ENCODE results near the gene LDB2.

LDB2 gene

GRCh38 chr4:16687845-16688244 is 210.6 kb downstream of the LDB2 start:
- H3K4me1 ChIP-seq (ENCODE audit: control insufficient read depth, insufficient read depth, low read length, unreplicated experiment): peaks cover 36% of the 10 kb centered on the region
- H3K36me3 ChIP-seq (ENCODE audit: insufficient read depth, low read length): no peaks in the 10 kb centered on the region
- no peaks in the 10 kb centered on the region for H3K79me2 ChIP-seq (ENCODE audit: control insufficient read depth, insufficient read depth, low read length, unreplicated experiment)
- no peak overlapping the region for H2AFZ ChIP-seq (ENCODE audit: low read length, unreplicated experiment)
- H3K27me3 ChIP-seq (ENCODE audit: insufficient read depth, low read length): no peaks in the 10 kb centered on the region
- H3K4me3 ChIP-seq (ENCODE audit: low read depth, low read length): no peak overlapping the region
- no peak overlapping the region for H3K27ac ChIP-seq (ENCODE audit: low read depth, low read length)

DNA sequence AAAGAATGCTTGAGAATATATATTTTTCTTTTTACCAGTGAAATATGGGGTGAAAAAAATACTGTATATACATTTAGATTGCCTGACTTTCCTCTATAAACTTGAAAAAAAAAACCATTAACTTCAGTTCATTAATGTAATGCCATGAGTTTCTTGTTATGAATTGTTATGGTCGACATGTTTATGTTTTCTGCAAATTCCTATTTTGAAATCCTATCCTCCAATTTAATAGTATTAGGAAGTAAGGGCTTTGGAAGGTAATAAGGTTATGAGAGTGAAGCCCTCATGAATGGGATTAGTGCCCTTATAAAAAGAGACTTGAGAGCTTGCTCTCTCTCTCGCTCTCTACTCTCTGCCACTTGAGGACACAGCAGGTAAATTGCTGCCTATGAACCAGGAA is 211.4 kb downstream of the LDB2 start:
- Histone ChIP-seq H3K27me3 (ENCODE audit: insufficient read depth, low read length) (no peaks in the 10 kb centered on the region), H3K79me2 (ENCODE audit: control insufficient read depth, insufficient read depth, low read length, unreplicated experiment) (no peaks in the 10 kb centered on the region), H3K4me3 (ENCODE audit: low read depth, low read length) (no peak overlapping the region), H3K36me3 (ENCODE audit: insufficient read depth, low read length) (no peaks in the 10 kb centered on the region), H2AFZ (ENCODE audit: low read length, unreplicated experiment) (no peak overlapping the region), H3K4me1 (ENCODE audit: control insufficient read depth, insufficient read depth, low read length, unreplicated experiment) (peaks cover 36% of the 10 kb centered on the region), H3K27ac (ENCODE audit: low read depth, low read length) (peak overlapping the region; percentile 61)

- H3K4me3 ChIP-seq (ENCODE audit: low read depth, low read length): 0 out of 2 replicates have a peak overlapping the region, but pooled peaks have one; percentile 1
- no peaks in the 10 kb centered on the region for H3K27me3 ChIP-seq (ENCODE audit: insufficient read depth, low read length)
- H3K4me1 ChIP-seq (ENCODE audit: control insufficient read depth, insufficient read depth, low read length, unreplicated experiment): peaks cover 36% of the 10 kb centered on the region
- H3K27ac ChIP-seq (ENCODE audit: low read depth, low read length): peak overlapping the region; percentile 61
- no peaks in the 10 kb centered on the region for H3K79me2 ChIP-seq (ENCODE audit: control insufficient read depth, insufficient read depth, low read length, unreplicated experiment)
- peak overlapping the region; percentile 19 for H2AFZ ChIP-seq (ENCODE audit: low read length, unreplicated experiment)
- no peaks in the 10 kb centered on the region for H3K36me3 ChIP-seq (ENCODE audit: insufficient read depth, low read length)
These were observed 212.2 kb downstream of the LDB2 start for GRCh38 chr4:16686195-16686594.

- Histone ChIP-seq H3K27me3 (ENCODE audit: insufficient read depth, low read length) (no peaks in the 10 kb centered on the region), H3K36me3 (ENCODE audit: insufficient read depth, low read length) (no peaks in the 10 kb centered on the region)
These were observed 212.9 kb downstream of the LDB2 start for GRCh38 chr4:16685536-16685935.

DNA sequence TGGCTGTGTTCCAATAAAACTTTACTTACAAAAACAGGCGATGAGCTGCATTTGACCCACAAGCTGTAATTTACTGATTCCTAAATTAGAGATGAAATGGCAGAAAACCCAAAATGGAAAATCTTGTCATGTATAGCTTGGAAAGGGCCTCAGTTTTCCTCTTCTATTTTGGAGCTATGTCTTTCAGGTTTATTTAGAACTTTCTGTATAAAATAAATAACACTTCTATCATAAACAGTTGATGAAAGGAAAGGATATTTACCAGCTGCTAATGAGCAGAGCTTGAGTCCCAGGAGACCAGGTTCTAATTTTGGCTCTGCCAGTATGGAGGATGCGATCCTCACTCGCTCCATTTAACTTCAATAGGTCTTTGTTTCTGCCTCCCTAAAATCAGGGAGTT is 213.5 kb downstream of the LDB2 start:
- no peaks in the 10 kb centered on the region for H3K36me3 ChIP-seq (ENCODE audit: insufficient read depth, low read length)
- H3K79me2 ChIP-seq (ENCODE audit: control insufficient read depth, insufficient read depth, low read length, unreplicated experiment): no peaks in the 10 kb centered on the region
- peaks cover 36% of the 10 kb centered on the region for H3K4me1 ChIP-seq (ENCODE audit: control insufficient read depth, insufficient read depth, low read length, unreplicated experiment)
- no peaks in the 10 kb centered on the region for H3K27me3 ChIP-seq (ENCODE audit: insufficient read depth, low read length)
- no peak overlapping the region for H3K4me3 ChIP-seq (ENCODE audit: low read depth, low read length)
- peak overlapping the region; percentile 72; the same call in 1 of the 2 replicates for H3K27ac ChIP-seq (ENCODE audit: low read depth, low read length)
- H2AFZ ChIP-seq (ENCODE audit: low read length, unreplicated experiment): no peak overlapping the region

More at GRCh38 chr4:16685536-16685935, 212.9 kb downstream of the LDB2 start:
- peaks cover 36% of the 10 kb centered on the region for H3K4me1 ChIP-seq (ENCODE audit: control insufficient read depth, insufficient read depth, low read length, unreplicated experiment)
- peak overlapping the region; percentile 61 for H3K27ac ChIP-seq (ENCODE audit: low read depth, low read length)
- H3K79me2 ChIP-seq (ENCODE audit: control insufficient read depth, insufficient read depth, low read length, unreplicated experiment): no peaks in the 10 kb centered on the region
- no peak overlapping the region for H2AFZ ChIP-seq (ENCODE audit: low read length, unreplicated experiment)
- H3K4me3 ChIP-seq (ENCODE audit: low read depth, low read length): no peak overlapping the region

GRCh38 chr4:16684097-16684496 is 214.3 kb downstream of the LDB2 start:
- Histone ChIP-seq H2AFZ (ENCODE audit: low read length, unreplicated experiment) (peak overlapping the region; percentile 66), H3K4me3 (ENCODE audit: low read depth, low read length) (no peak overlapping the region), H3K36me3 (ENCODE audit: insufficient read depth, low read length) (no peaks in the 10 kb centered on the region), H3K27ac (ENCODE audit: low read depth, low read length) (peak overlapping the region; percentile 72), H3K79me2 (ENCODE audit: control insufficient read depth, insufficient read depth, low read length, unreplicated experiment) (no peaks in the 10 kb centered on the region), H3K27me3 (ENCODE audit: insufficient read depth, low read length) (no peaks in the 10 kb centered on the region), H3K4me1 (ENCODE audit: control insufficient read depth, insufficient read depth, low read length, unreplicated experiment) (peaks cover 36% of the 10 kb centered on the region)

GRCh38 chr4:16682975-16683374 is 215.5 kb downstream of the LDB2 start:
- H2AFZ ChIP-seq (ENCODE audit: low read length, unreplicated experiment): no peak overlapping the region
- peaks cover 36% of the 10 kb centered on the region for H3K4me1 ChIP-seq (ENCODE audit: control insufficient read depth, insufficient read depth, low read length, unreplicated experiment)
- H3K79me2 ChIP-seq (ENCODE audit: control insufficient read depth, insufficient read depth, low read length, unreplicated experiment): no peaks in the 10 kb centered on the region
- no peak overlapping the region for H3K27ac ChIP-seq (ENCODE audit: low read depth, low read length)
- H3K27me3 ChIP-seq (ENCODE audit: insufficient read depth, low read length): no peaks in the 10 kb centered on the region
- H3K36me3 ChIP-seq (ENCODE audit: insufficient read depth, low read length): no peaks in the 10 kb centered on the region
- H3K4me3 ChIP-seq (ENCODE audit: low read depth, low read length): no peak overlapping the region

DNA sequence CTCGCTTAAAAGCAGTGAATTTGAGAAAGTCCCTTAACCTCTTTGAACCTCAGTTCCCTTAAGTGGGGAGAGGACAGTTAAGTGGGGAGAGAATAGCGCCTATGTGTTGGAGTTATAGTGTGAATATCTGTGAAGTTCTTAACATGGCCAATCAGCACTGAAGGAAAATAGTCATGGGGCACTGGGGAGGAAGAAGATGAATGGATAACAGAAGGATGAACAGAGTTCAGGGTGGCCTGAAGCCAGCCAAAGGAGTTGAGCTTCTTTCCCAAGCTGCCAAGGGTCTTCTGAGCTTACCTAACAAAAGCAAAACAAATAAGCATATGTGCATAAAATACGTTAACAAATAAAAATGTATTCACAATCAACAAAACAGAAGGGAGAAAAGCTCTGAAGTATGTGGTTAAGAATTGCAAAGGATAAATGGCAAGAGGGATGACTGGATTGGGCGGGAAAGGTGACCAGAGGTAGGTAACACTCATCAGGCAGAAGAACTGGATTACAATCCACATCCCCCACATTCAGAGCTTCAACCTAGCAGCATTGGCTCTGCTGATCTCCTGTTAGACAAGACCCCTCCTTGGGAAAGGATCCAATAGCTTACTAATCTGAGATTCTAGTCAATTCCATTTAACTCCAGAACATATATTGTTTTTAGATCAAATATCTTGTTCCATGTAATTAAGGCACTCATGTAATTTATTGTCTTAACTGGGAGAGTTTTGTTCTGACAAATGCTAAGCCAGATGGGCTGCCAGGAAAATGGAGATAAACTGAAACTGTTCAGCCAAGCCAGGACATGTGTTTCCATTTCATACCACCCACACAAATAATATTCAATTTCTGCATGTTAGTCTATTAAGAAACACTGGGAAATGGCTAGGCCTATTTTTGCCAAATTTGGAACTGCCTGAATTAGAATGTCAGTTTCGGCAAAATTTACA is 221.2 kb downstream of the LDB2 start:
- no peak overlapping the region for H3K4me3 ChIP-seq (ENCODE audit: low read depth, low read length)
- H3K27ac ChIP-seq (ENCODE audit: low read depth, low read length): no peak overlapping the region
- H3K4me1 ChIP-seq (ENCODE audit: control insufficient read depth, insufficient read depth, low read length, unreplicated experiment): no peaks in the 10 kb centered on the region
- no peak overlapping the region for H2AFZ ChIP-seq (ENCODE audit: low read length, unreplicated experiment)
- no peaks in the 10 kb centered on the region for H3K79me2 ChIP-seq (ENCODE audit: control insufficient read depth, insufficient read depth, low read length, unreplicated experiment)
- H3K27me3 ChIP-seq (ENCODE audit: insufficient read depth, low read length): no peaks in the 10 kb centered on the region; the same call in 1 of the 2 replicates
- H3K36me3 ChIP-seq (ENCODE audit: insufficient read depth, low read length): no peaks in the 10 kb centered on the region

GRCh38 chr4:16676230-16676770 is 222.1 kb downstream of the LDB2 start:
- no peak overlapping the region for H3K27ac ChIP-seq (ENCODE audit: low read depth, low read length)
- H2AFZ ChIP-seq (ENCODE audit: low read length, unreplicated experiment): no peak overlapping the region
- H3K4me1 ChIP-seq (ENCODE audit: control insufficient read depth, insufficient read depth, low read length, unreplicated experiment): no peaks in the 10 kb centered on the region
- H3K4me3 ChIP-seq (ENCODE audit: low read depth, low read length): no peak overlapping the region
- H3K27me3 ChIP-seq (ENCODE audit: insufficient read depth, low read length): no peaks in the 10 kb centered on the region; the same call in 1 of the 2 replicates
- no peaks in the 10 kb centered on the region for H3K79me2 ChIP-seq (ENCODE audit: control insufficient read depth, insufficient read depth, low read length, unreplicated experiment)
- no peaks in the 10 kb centered on the region for H3K36me3 ChIP-seq (ENCODE audit: insufficient read depth, low read length)

GRCh38 chr4:16674082-16674481 is 224.4 kb downstream of the LDB2 start:
- no peaks in the 10 kb centered on the region for H3K79me2 ChIP-seq (ENCODE audit: control insufficient read depth, insufficient read depth, low read length, unreplicated experiment)
- H3K4me1 ChIP-seq (ENCODE audit: control insufficient read depth, insufficient read depth, low read length, unreplicated experiment): peaks cover 5% of the 10 kb centered on the region
- no peak overlapping the region for H2AFZ ChIP-seq (ENCODE audit: low read length, unreplicated experiment)
- no peaks in the 10 kb centered on the region for H3K36me3 ChIP-seq (ENCODE audit: insufficient read depth, low read length)
- no peak overlapping the region for H3K4me3 ChIP-seq (ENCODE audit: low read depth, low read length)
- no peak overlapping the region for H3K27ac ChIP-seq (ENCODE audit: low read depth, low read length)
- H3K27me3 ChIP-seq (ENCODE audit: insufficient read depth, low read length): no peaks in the 10 kb centered on the region; the same call in 1 of the 2 replicates

- Histone ChIP-seq H3K79me2 (ENCODE audit: control insufficient read depth, insufficient read depth, low read length, unreplicated experiment) (no peaks in the 10 kb centered on the region), H3K27me3 (ENCODE audit: insufficient read depth, low read length) (no peaks in the 10 kb centered on the region; the same call in 1 of the 2 replicates), H3K36me3 (ENCODE audit: insufficient read depth, low read length) (no peaks in the 10 kb centered on the region), H3K27ac (ENCODE audit: low read depth, low read length) (no peak overlapping the region), H3K4me3 (ENCODE audit: low read depth, low read length) (no peak overlapping the region), H3K4me1 (ENCODE audit: control insufficient read depth, insufficient read depth, low read length, unreplicated experiment) (peaks cover 19% of the 10 kb centered on the region), H2AFZ (ENCODE audit: low read length, unreplicated experiment) (no peak overlapping the region)
These were observed 226.0 kb downstream of the LDB2 start for GRCh38 chr4:16672421-16672820.
